Stimulated activated CD8-positive, alpha-beta memory T cell treated with anti-CD3 and anti-CD28 coated beads, Interleukin-15, amount 100 ng/mL, for 1 hour (primary cell): ENCODE data around the gene H19.

Experiments
- DNase-seq: peaks from one replicate; pipeline ENCODE4 v3.0.0-alpha.2; 2020; ENCODE audit warnings: low read depth

The H19 gene

GRCh38 chr11:1946812-1947484 lies 50.7 kb downstream of the H19 start, which contains the start of gene MRPL23:
MRPL23 (plus strand) TSS chr11:1947332; CDS start chr11:1947363, 31 bp downstream.
- no peak for DNase-seq
